OCI-LY1 (cell line): ENCODE data around the gene ARHGEF28.

Experiments
- EZH2 ChIP-seq: fragments of 200-600 bp; sonication (generic), shearing (Covaris generic); IDR thresholded peaks from 2 replicates; pipeline ENCODE4 v1.8.0; 2017; ENCODE audit warnings: borderline replicate concordance, mixed run types, mild to moderate bottlenecking, antibody characterized with exemption, low read length, moderate library complexity, mixed read lengths
- TF ChIP-seq, protein P1 (sequence below): fragments of 200-600 bp; sonication (generic), shearing (Covaris generic); IDR thresholded peaks from 2 replicates; pipeline ENCODE4 v1.5.1; 2017; ENCODE audit warnings: mild to moderate bottlenecking, antibody characterized with exemption, low read length, moderate library complexity, mixed read lengths

DNA sequence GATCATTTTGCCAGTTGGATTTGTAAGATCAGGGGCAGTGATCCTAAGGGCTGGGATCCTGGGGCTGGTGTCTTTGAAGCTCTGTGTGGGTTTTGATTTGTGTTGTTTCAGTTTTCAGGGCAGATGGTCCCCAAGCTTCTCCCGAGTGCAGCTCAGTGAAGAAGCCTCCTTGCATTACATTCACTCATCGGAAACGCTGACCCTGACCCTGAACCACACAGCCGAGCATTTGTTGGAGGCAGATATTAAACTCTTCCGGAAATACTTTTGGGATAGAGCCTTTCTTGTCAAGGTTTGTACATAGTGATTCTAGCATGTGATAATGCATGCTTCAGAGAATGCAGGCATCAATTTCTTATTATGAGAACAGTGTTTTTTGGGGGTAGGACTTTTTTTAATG lies 150.4 kb downstream of the ARHGEF28 start:
- TF ChIP-seq, protein P1, sequence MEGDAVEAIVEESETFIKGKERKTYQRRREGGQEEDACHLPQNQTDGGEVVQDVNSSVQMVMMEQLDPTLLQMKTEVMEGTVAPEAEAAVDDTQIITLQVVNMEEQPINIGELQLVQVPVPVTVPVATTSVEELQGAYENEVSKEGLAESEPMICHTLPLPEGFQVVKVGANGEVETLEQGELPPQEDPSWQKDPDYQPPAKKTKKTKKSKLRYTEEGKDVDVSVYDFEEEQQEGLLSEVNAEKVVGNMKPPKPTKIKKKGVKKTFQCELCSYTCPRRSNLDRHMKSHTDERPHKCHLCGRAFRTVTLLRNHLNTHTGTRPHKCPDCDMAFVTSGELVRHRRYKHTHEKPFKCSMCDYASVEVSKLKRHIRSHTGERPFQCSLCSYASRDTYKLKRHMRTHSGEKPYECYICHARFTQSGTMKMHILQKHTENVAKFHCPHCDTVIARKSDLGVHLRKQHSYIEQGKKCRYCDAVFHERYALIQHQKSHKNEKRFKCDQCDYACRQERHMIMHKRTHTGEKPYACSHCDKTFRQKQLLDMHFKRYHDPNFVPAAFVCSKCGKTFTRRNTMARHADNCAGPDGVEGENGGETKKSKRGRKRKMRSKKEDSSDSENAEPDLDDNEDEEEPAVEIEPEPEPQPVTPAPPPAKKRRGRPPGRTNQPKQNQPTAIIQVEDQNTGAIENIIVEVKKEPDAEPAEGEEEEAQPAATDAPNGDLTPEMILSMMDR = no peak
- no peak for TF ChIP-seq EZH2
